HEK293 (cell line): ENCODE measurements around the gene ZFP62.
A peak's percentile ranks its signal among the peaks of the same experiment; 100 is the strongest.

ENCODE experiments used
- BCL6B ChIP-seq: fragments of 450-650 bp; formaldehyde crosslinking; IDR thresholded peaks from 2 replicates; pipeline ENCODE4 v1.5.1; 2017; ENCODE audit warnings: missing biosample characterization, missing genetic modification characterization
- HOXC10 ChIP-seq: sonication (generic); formaldehyde crosslinking; IDR thresholded peaks from 2 replicates; pipeline ENCODE4 v1.8.1; 2023; ENCODE audit warnings: mild to moderate bottlenecking, missing genetic modification reagents
- HOXD13 ChIP-seq: sonication (generic); formaldehyde crosslinking; IDR thresholded peaks from 2 replicates; pipeline ENCODE4 v1.8.0; 2022; ENCODE audit warnings: missing genetic modification reagents, borderline replicate concordance
- IKZF3 ChIP-seq: fragments of 450-650 bp; IDR thresholded peaks from 2 replicates; pipeline ENCODE4 v1.5.0; 2018; ENCODE audit warnings: missing biosample characterization, mild to moderate bottlenecking, missing genetic modification characterization, moderate library complexity
- MZF1 ChIP-seq: fragments of 450-650 bp; formaldehyde crosslinking; IDR thresholded peaks from 2 replicates; pipeline ENCODE4 v1.5.1; 2017; ENCODE audit warnings: missing biosample characterization, missing genetic modification characterization, borderline replicate concordance
- SCRT2 ChIP-seq: fragments of 450-650 bp; formaldehyde crosslinking; IDR thresholded peaks from 2 replicates; pipeline ENCODE4 v1.5.1; 2016; ENCODE audit warnings: missing biosample characterization, missing genetic modification characterization
- SP2 ChIP-seq: fragments of 450-650 bp; formaldehyde crosslinking; IDR thresholded peaks from 2 replicates; pipeline ENCODE4 v1.5.1; 2016; ENCODE audit warnings: missing biosample characterization, missing genetic modification characterization
- SP3 ChIP-seq: fragments of 450-650 bp; formaldehyde crosslinking; IDR thresholded peaks from 2 replicates; pipeline ENCODE4 v1.5.1; 2016; ENCODE audit warnings: missing biosample characterization, missing genetic modification characterization
- ZBTB49 ChIP-seq: fragments of 450-650 bp; formaldehyde crosslinking; IDR thresholded peaks from 2 replicates; pipeline ENCODE4 v1.5.1; 2016; ENCODE audit warnings: missing biosample characterization, missing genetic modification characterization, low read depth
- ZBTB6 ChIP-seq: fragments of 450-650 bp; formaldehyde crosslinking; IDR thresholded peaks from 2 replicates; pipeline ENCODE4 v1.5.1; 2017; ENCODE audit warnings: missing biosample characterization, missing genetic modification characterization
- ZNF10 ChIP-seq: fragments of 450-650 bp; formaldehyde crosslinking; IDR thresholded peaks from 2 replicates; pipeline ENCODE4 v1.5.1; 2017; ENCODE audit warnings: missing biosample characterization, missing genetic modification characterization
- ZNF140 ChIP-seq: fragments of 450-650 bp; formaldehyde crosslinking; IDR thresholded peaks from 2 replicates; pipeline ENCODE4 v1.5.1; 2016; ENCODE audit warnings: missing biosample characterization, missing genetic modification characterization
- ZNF274 ChIP-seq, 2 experiments: fragments of 200-500 bp in 1 of 2; fragments of 450-650 bp in 1 of 2; sonication (Bioruptor generic) in 1 of 2; formaldehyde crosslinking in 1 of 2; IDR thresholded peaks; 2 replicates each; pipeline versions ENCODE4 v1.5.1 to v1.6.1; 2014 to 2016; ENCODE audit warnings: borderline replicate concordance in 1 of 2, inconsistent platforms in 1 of 2, low read length in 1 of 2, missing biosample characterization in 1 of 2, missing genetic modification characterization in 1 of 2
- ZNF280D ChIP-seq: fragments of 450-650 bp; formaldehyde crosslinking; IDR thresholded peaks from 2 replicates; pipeline ENCODE4 v1.5.1; 2016; ENCODE audit warnings: missing biosample characterization, missing genetic modification characterization
- ZNF37A ChIP-seq: fragments of 450-650 bp; IDR thresholded peaks from 2 replicates; pipeline ENCODE4 v1.5.1; 2018; ENCODE audit warnings: missing biosample characterization, missing genetic modification characterization
- ZNF394 ChIP-seq: fragments of 450-650 bp; formaldehyde crosslinking; IDR thresholded peaks from 2 replicates; pipeline ENCODE4 v1.5.1; 2016; ENCODE audit warnings: missing biosample characterization, missing genetic modification characterization, mild to moderate bottlenecking, moderate library complexity, borderline replicate concordance
- ZNF433 ChIP-seq: fragments of 450-650 bp; formaldehyde crosslinking; IDR thresholded peaks from 2 replicates; pipeline ENCODE4 v1.5.1; 2016; ENCODE audit warnings: missing biosample characterization, missing genetic modification characterization, low read depth
- ZNF449 ChIP-seq: fragments of 450-650 bp; formaldehyde crosslinking; IDR thresholded peaks from 2 replicates; pipeline ENCODE4 v1.5.1; 2017; ENCODE audit warnings: missing biosample characterization, mild to moderate bottlenecking, missing genetic modification characterization, moderate library complexity
- ZNF513 ChIP-seq: fragments of 450-650 bp; IDR thresholded peaks from 2 replicates; pipeline ENCODE4 v1.5.1; 2018; ENCODE audit warnings: missing biosample characterization, missing genetic modification characterization
- ZNF514 ChIP-seq: fragments of 450-650 bp; formaldehyde crosslinking; IDR thresholded peaks from 2 replicates; pipeline ENCODE4 v1.5.1; 2016; ENCODE audit warnings: missing biosample characterization, missing genetic modification characterization
- ZNF571 ChIP-seq: fragments of 450-650 bp; formaldehyde crosslinking; IDR thresholded peaks from 2 replicates; pipeline ENCODE4 v1.5.0; 2017; ENCODE audit warnings: missing biosample characterization, missing genetic modification characterization
- ZNF585B ChIP-seq: fragments of 450-650 bp; formaldehyde crosslinking; IDR thresholded peaks from 2 replicates; pipeline ENCODE4 v1.5.1; 2016; ENCODE audit warnings: missing biosample characterization, missing genetic modification characterization
- ZNF600 ChIP-seq: fragments of 450-650 bp; formaldehyde crosslinking; IDR thresholded peaks from 2 replicates; pipeline ENCODE4 v1.5.1; 2016; ENCODE audit warnings: missing biosample characterization, missing genetic modification characterization
- ZNF624 ChIP-seq: fragments of 450-650 bp; formaldehyde crosslinking; IDR thresholded peaks from 2 replicates; pipeline ENCODE4 v1.5.1; 2017; ENCODE audit warnings: missing biosample characterization, missing genetic modification characterization
- ZNF626 ChIP-seq: fragments of 450-650 bp; sonication (Bioruptor Pico); formaldehyde crosslinking; IDR thresholded peaks from 2 replicates; pipeline ENCODE4 v1.5.1; 2018; ENCODE audit warnings: missing biosample characterization, missing genetic modification characterization, inconsistent platforms
- ZNF792 ChIP-seq: fragments of 450-650 bp; formaldehyde crosslinking; IDR thresholded peaks from 2 replicates; pipeline ENCODE4 v1.5.1; 2016; ENCODE audit warnings: missing biosample characterization, missing genetic modification characterization
- ZNF843 ChIP-seq: fragments of 450-650 bp; formaldehyde crosslinking; IDR thresholded peaks from 2 replicates; pipeline ENCODE4 v1.5.1; 2016; ENCODE audit warnings: missing biosample characterization, missing genetic modification characterization

The ZFP62 gene

GRCh38 chr5:180810210-180810958 is 50.7 kb downstream of the ZFP62 start (continued):
- TF ChIP-seq ZNF513 (0 out of 2 replicates have a peak, but pooled peaks have one; percentile 31), ZNF433 (tag by site-specific recombination) (no peak), ZNF600 (peak; percentile 90), SP3 (tag by site-specific recombination) (peak; percentile 95), ZNF792 (no peak), SP2 (tag by site-specific recombination) (peak; percentile 93), ZNF280D (no peak), ZBTB6 (no peak), HOXC10 (CRISPR knock-in tag) (no peak), ZNF10 (tag by site-specific recombination) (no peak), ZNF514 (tag by site-specific recombination) (no peak), ZBTB49 (tag by site-specific recombination) (no peak), ZNF274 (IDR thresholded peaks at IDR 0.05; ENCODE audit: low read length) (no peak), ZNF274 (tag by site-specific recombination; IDR thresholded peaks at IDR 0.05; ENCODE audit: borderline replicate concordance) (no peak), ZNF626 (tag by site-specific recombination) (no peak), ZNF37A (tag by site-specific recombination) (no peak), ZNF624 (tag by site-specific recombination) (no peak), ZNF585B (tag by site-specific recombination) (peak; percentile 12; the same call in 1 of the 2 replicates), ZNF449 (tag by site-specific recombination) (no peak), HOXD13 (CRISPR knock-in tag) (no peak), BCL6B (no peak), SCRT2 (tag by site-specific recombination) (peak; percentile 92), ZNF140 (tag by site-specific recombination) (no peak), IKZF3 (tag by site-specific recombination) (no peak), ZNF843 (tag by site-specific recombination) (no peak; the same call in 1 of the 2 replicates), MZF1 (tag by site-specific recombination) (no peak), ZNF571 (tag by site-specific recombination) (no peak), ZNF394 (peak; percentile 83; the same call in 1 of the 2 replicates)
